Right lobe of liver (tissue), 6 donors: ENCODE measurements around the gene PTH1R. TPM values are rescaled to one million over a fixed set of nuclear protein-coding genes. Genes with fewer than 3 reads are reported as not detected.
A peak's percentile ranks its signal among the peaks of the same experiment; 100 is the strongest.

Experiments
- ATAC-seq, 4 donors: fragments of 200-7000 bp; cut with Tn5 transposase; one replicate each; pipeline ENCODE4 v1.9.1; 2020; ENCODE audit warnings: mild to moderate bottlenecking in 4 of 4, moderate library complexity in 4 of 4
- DNase-seq, 3 donors: peaks; one replicate each; pipeline ENCODE4 v3.0.0-alpha.2; 2020
- H3K27ac ChIP-seq, 3 donors: fragments of 200-600 bp; one replicate each; pipeline ENCODE4 v1.8.0; 2022
- H3K27me3 ChIP-seq, 2 donors: fragments of 200-600 bp; one replicate each; pipeline ENCODE4 v1.8.0; 2022
- H3K36me3 ChIP-seq, 4 donors: fragments of 200-600 bp; sonication (generic) in 1 of 4; one replicate each; pipeline versions ENCODE4 v1.5.1 to v1.8.0; 2017 to 2022; ENCODE audit warnings: control low read depth in 1 of 4
- H3K4me1 ChIP-seq, 4 donors: fragments of 200-600 bp; sonication (generic) in 1 of 4; one replicate each; pipeline versions ENCODE4 v1.5.1 to v1.8.0; 2017 to 2022; ENCODE audit warnings: control low read depth in 1 of 4
- H3K4me3 ChIP-seq, 3 donors: fragments of 200-600 bp; one replicate each; pipeline ENCODE4 v1.8.0; 2022
- H3K9me3 ChIP-seq, 4 donors: fragments of 200-600 bp; sonication (generic) in 1 of 4; one replicate each; pipeline versions ENCODE4 v1.5.1 to v1.8.0; 2017 to 2022; ENCODE audit warnings: control low read depth in 1 of 4
- CTCF ChIP-seq, 4 donors: fragments of 200-600 bp in 3 of 4; fragments of 450-650 bp in 1 of 4; IDR thresholded peaks; one replicate each; pipeline versions ENCODE4 v1.5.1 to v1.8.0; 2016 to 2022; ENCODE audit warnings: antibody characterized with exemption in 4 of 4, mild to moderate bottlenecking in 2 of 4
- POLR2A ChIP-seq: fragments of 450-650 bp; IDR thresholded peaks from one replicate; pipeline ENCODE4 v1.6.1; 2017; ENCODE audit warnings: antibody characterized with exemption, mild to moderate bottlenecking
- WGBS: methylation state at CpG from one replicate; pipeline ENCODE4 v1.1.6; 2018; ENCODE audit warnings: low coverage, low lambda C conversion rate; ENCODE audit not compliant: insufficient coverage; ENCODE audit errors: missing lambda C conversion rate; 5-methylcytosine and 5-hydroxymethylcytosine counted together
- intact Hi-C, 2 donors: fragments of 100-400 bp; cut with DNase I; formaldehyde crosslinking; loops; one replicate each; pipeline versions ENCODE4 v1.11.2 to v1.14.1; 2022
- total RNA-seq, 6 experiments: library from RNA; depleted of rRNA in 2 of 6; stranded (reverse); fragments of >200 nt in 2 of 6; fragmentation: NEBNext Ultra II Directional in 3 of 6; extraction: Animal tissue kit (Norgen Biotek cat#: 25700) in 3 of 6; gene quantifications; one replicate each; pipeline versions ENCODE4 v1.1.0 to v1.2.4, GENCODE V29; 2016 to 2023
- donor health status: DM: no; HTN: yes; CAD: no.
- donor health status: DM: no; HTN: no; CAD: no.
- donor health status: DM: no; HTN: no; CAD: no.
- donor health status: DM: no; HTN: yes; CAD: no.
- donor health status: DM: no; HTN: yes; CAD: no.

The PTH1R gene
- total RNA-seq, 6 experiments from 2014 or later, result 6.1 to 32.5 (median 16.0) TPM

- no peak overlapping the region for H3K4me3 ChIP-seq
- H3K27me3 ChIP-seq, result no peaks in the 10 kb centered on the region
- TF ChIP-seq CTCF (IDR thresholded peaks at IDR 0.05) (no peak), POLR2A (no peak)
- H3K27ac ChIP-seq, result peak overlapping the region in 1 of 3 donors; percentile 30
- H3K36me3 ChIP-seq, result peaks cover 0 to 65% (median 23%) of the 10 kb centered on the region in 4 donors
- WGBS, result 46% methylated on average over 3 of the region's 5 CpGs
- H3K9me3 ChIP-seq, result no peaks in the 10 kb centered on the region
- ATAC-seq, result peak in 1 of 4 donors; percentile 15
- peak in 2 of 3 donors; percentile 59 to 63 for DNase-seq
- intact Hi-C loops, result loop anchor here (10.0 kb wide), 1 partner anchor 69 kb away; no protein-coding TSS in a partner anchor
- H3K4me1 ChIP-seq, result peaks cover 0 to 47% (median 6%) of the 10 kb centered on the region in 4 donors
Measured at GRCh38 chr3:46925585-46925934, 48.0 kb downstream of the PTH1R start.

- Histone ChIP-seq H3K36me3 (peaks cover 0 to 60% (median 20%) of the 10 kb centered on the region in 4 donors), H3K4me3 (no peak overlapping the region), H3K27me3 (no peaks in the 10 kb centered on the region), H3K9me3 (no peaks in the 10 kb centered on the region), H3K27ac (peak overlapping the region in 1 of 3 donors; percentile 30), H3K4me1 (peaks cover 0 to 52% (median 11%) of the 10 kb centered on the region in 4 donors)
- DNase-seq (peak in 2 of 3 donors; percentile 44 to 52), ATAC-seq (no peak)
- TF ChIP-seq CTCF (IDR thresholded peaks at IDR 0.05) (no peak), POLR2A (no peak)
- WGBS, result 61% methylated on average over 4 of the region's 6 CpGs
- intact Hi-C loops, result loop anchor here (10.0 kb wide), 1 partner anchor 69 kb away; no protein-coding TSS in a partner anchor
Measured at GRCh38 chr3:46926039-46926438, 48.5 kb downstream of the PTH1R start.

GRCh38 chr3:46926447-46926846, 48.9 kb downstream of the PTH1R start:
- Histone ChIP-seq H3K36me3 (peaks cover 0 to 56% (median 18%) of the 10 kb centered on the region in 4 donors), H3K9me3 (no peaks in the 10 kb centered on the region), H3K27me3 (no peaks in the 10 kb centered on the region), H3K4me3 (no peak overlapping the region), H3K27ac (peak overlapping the region in 1 of 3 donors; percentile 30), H3K4me1 (peaks cover 0 to 56% (median 13%) of the 10 kb centered on the region in 4 donors)
- intact Hi-C loops, result loop anchor here (10.0 kb wide), 1 partner anchor 68 kb away; no protein-coding TSS in a partner anchor
- TF ChIP-seq POLR2A (no peak), CTCF (IDR thresholded peaks at IDR 0.05) (no peak)
- WGBS, result 92% methylated on average over 2 of the region's 6 CpGs
- ATAC-seq, result no peak
- peak in 1 of 3 donors; percentile 39 for DNase-seq

- peaks cover 0 to 62% (median 16%) of the 10 kb centered on the region in 4 donors for H3K4me1 ChIP-seq
- H3K36me3 ChIP-seq, result peaks cover 0 to 49% (median 13%) of the 10 kb centered on the region in 4 donors
- TF ChIP-seq POLR2A, result no peak
- TF ChIP-seq CTCF (IDR thresholded peaks at IDR 0.05), result no peak
- H3K4me3 ChIP-seq, result no peak overlapping the region
- DNase-seq (no peak), ATAC-seq (peak in 3 of 4 donors; percentile 3 to 20 (median 8))
- intact Hi-C loops, result loop anchor here (10.0 kb wide), 1 partner anchor 68 kb away; no protein-coding TSS in a partner anchor
- H3K27ac ChIP-seq, result peak overlapping the region in 2 of 3 donors; percentile 16 to 37
- H3K27me3 ChIP-seq, result no peaks in the 10 kb centered on the region
- no peaks in the 10 kb centered on the region for H3K9me3 ChIP-seq
- WGBS, result 64% methylated on average over 7 of the region's 15 CpGs
Measured at GRCh38 chr3:46926871-46927717, 49.6 kb downstream of the PTH1R start.
